ENCODE measurements around the gene KIF13A. TPM values are rescaled to one million over a fixed set of nuclear protein-coding genes. Genes with fewer than 3 reads are reported as not detected.

Gene KIF13A
- total and polyA plus RNA-seq, 9 of the 15 experiments (the other 6 are each of a cell fraction or from before 2014, with no cell fraction given): 3.6 to 44.3 (median 29.7) TPM

DNA sequence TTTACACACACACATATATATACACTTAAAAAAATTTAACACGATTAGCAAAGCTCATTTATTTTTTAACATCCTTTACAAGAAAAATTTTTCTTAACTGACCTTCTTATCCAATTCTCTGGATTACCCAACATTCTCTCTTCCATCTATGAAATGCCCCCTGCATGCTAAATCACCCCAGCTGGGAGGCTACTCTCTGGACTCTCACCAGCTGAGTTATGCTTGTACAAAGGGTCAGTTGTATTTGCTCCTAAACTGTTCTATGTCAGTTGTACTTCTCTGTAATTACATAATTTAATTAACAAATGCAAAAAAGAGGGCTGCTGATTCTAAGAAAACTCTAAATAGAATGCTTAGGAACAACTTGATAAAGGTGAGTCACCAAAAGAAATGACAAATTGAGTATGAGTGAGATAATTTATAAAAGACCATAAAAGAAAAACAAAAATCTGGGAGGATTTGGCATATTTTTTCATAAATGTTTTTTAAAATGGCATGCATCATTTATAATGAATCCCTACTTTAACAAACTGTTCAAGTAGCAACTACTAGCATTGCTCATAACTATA lies 120.5 kb downstream of the KIF13A start:
- CTCF ChIA-PET (ENCODE audit: low intra/inter-chr PET ratio): no interaction called here
- POLR2A ChIA-PET: interaction anchor here (0.9 to 1.3 kb wide), 2 partner anchors 9 to 12 kb away, joined by 4 to 5 read pairs; no protein-coding TSS in a partner anchor
- no peaks in the 10 kb centered on the region for H3K27me3 ChIP-seq (ENCODE audit: control insufficient read depth in 2 of 2, insufficient read depth in 2 of 2, low read length in 2 of 2)
- no peaks in the 10 kb centered on the region for H4K20me1 ChIP-seq (replicated peaks; ENCODE audit: control insufficient read depth, insufficient read depth, low read length)
- BruUV-seq (replicated peaks): no TSS peak
- FAIRE-seq (no peak), DNase-seq (ENCODE audit: extremely low read depth in 1 of 4, low spot score in 3 of 4) (no peak), ATAC-seq (no peak)
- no peaks in the 10 kb centered on the region for H3K9me3 ChIP-seq (replicated peaks; ENCODE audit: control insufficient read depth, insufficient read depth, low read depth, low read length)
- no peak overlapping the region for H3K4me3 ChIP-seq
- peaks cover 23 to 65% of the 10 kb centered on the region in 2 experiments for H3K4me1 ChIP-seq (replicated peaks in 1 of 2; ENCODE audit: control insufficient read depth in 2 of 2, insufficient read depth in 2 of 2, low read length in 2 of 2)
- no peak overlapping the region for H3K27ac ChIP-seq (ENCODE audit: extremely low read depth, low read depth, low read length)
- TF ChIP-seq ZC3H11A (IDR thresholded peaks at IDR 0.05; ENCODE audit: low read depth, low read length): no peak
- TF ChIP-seq, protein P1, sequence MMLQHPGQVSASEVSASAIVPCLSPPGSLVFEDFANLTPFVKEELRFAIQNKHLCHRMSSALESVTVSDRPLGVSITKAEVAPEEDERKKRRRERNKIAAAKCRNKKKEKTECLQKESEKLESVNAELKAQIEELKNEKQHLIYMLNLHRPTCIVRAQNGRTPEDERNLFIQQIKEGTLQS (IDR thresholded peaks at IDR 0.05): peak; percentile 52
- TF ChIP-seq, protein P1 (CRISPR knock-in tag; conservative IDR thresholded peaks at IDR 0.05): no peak
- no peak overlapping the region for H3K4me2 ChIP-seq (ENCODE audit: insufficient read depth, low read length)
- H3K9me1 ChIP-seq (ENCODE audit: control insufficient read depth, insufficient read depth, low read length): no peaks in the 10 kb centered on the region
- peaks cover 12% of the 10 kb centered on the region; the same call in 2 of the 3 replicates for H3K36me3 ChIP-seq (ENCODE audit: control insufficient read depth, insufficient read depth, low read length)
- in situ Hi-C loops (cut with MboI): no loop called here
- H2AFZ ChIP-seq (ENCODE audit: low read depth, low read length): no peak overlapping the region
- H3K9ac ChIP-seq (ENCODE audit: insufficient read depth in 1 of 2, low read depth in 2 of 2, low read length in 2 of 2): no peak overlapping the region
- WGBS (ENCODE audit: insufficient coverage, low coverage, missing lambda C conversion rate): 61% methylated on average over 1 of the region's 1 CpG
- intact Hi-C loops (cut with micrococcal nuclease): loop anchor here (5.0 kb wide), 1 partner anchor 120 kb away; the partner anchor contains the start of gene KIF13A
- no peaks in the 10 kb centered on the region for H3K79me2 ChIP-seq (ENCODE audit: control insufficient read depth, insufficient read depth, low read length)
